GM12878 (cell line): ENCODE results near the gene NISCH. TPM values are rescaled to one million over a fixed set of nuclear protein-coding genes. Genes with fewer than 3 reads are reported as not detected.

Experiments used
- ATAC-seq: fragments of 200-7000 bp; cut with Tn5 transposase; 3 replicates; pipeline ENCODE4 v1.9.1; 2020; ENCODE audit warnings: mild to moderate bottlenecking, moderate library complexity
- BruUV-seq: library from RNA; stranded (reverse); fragments of 400-500 nt; replicated peaks from 2 replicates; lab custom pipeline; 2021; lab: Mats Ljungman, UMichigan
- CTCF ChIA-PET: fragments of 300-600 bp; sonication (Branson Sonifier 250); formaldehyde crosslinking; extraction: SDS; loops from one replicate; lab custom pipeline; 2021; ENCODE audit warnings: inconsistent platforms; lab: Yijun Ruan, JAX
- POLR2A ChIA-PET: fragments of 350-600 bp; formaldehyde crosslinking; extraction: SDS; loops from one replicate; lab custom pipeline; 2021; ENCODE audit warnings: inconsistent platforms; lab: Charles Lee
- RAD21 ChIA-PET: fragments of 300-600 bp; sonication (Branson Sonifier 250); formaldehyde crosslinking; loops from one replicate; lab custom pipeline; 2023; ENCODE audit warnings: antibody characterized with exemption; ENCODE audit not compliant: unreplicated experiment; lab: Charles Lee
- SMC1A ChIA-PET: fragments of 300-600 bp; sonication (Branson Sonifier 250); formaldehyde crosslinking; loops from one replicate; lab custom pipeline; 2023; ENCODE audit not compliant: unreplicated experiment, uncharacterized antibody; lab: Charles Lee
- DNase-seq: peaks from one replicate; pipeline ENCODE4 v3.0.0-alpha.2; 2011; ENCODE audit warnings: low read depth, low spot score
- FAIRE-seq: peaks from 3 replicates; lab custom pipeline; 2011; peaks lifted over from hg19 to GRCh38; lab: Jason Lieb, UNC
- H2AFZ ChIP-seq: 2 replicates; pipeline ENCODE4 v1.6.0; 2011; ENCODE audit warnings: low read depth, low read length, control low read depth; ENCODE audit not compliant: control insufficient read depth
- H3K27ac ChIP-seq: 2 replicates; pipeline ENCODE4 v1.5.1; 2011; ENCODE audit warnings: control low read depth; ENCODE audit not compliant: control insufficient read depth, insufficient read depth
- H3K27me3 ChIP-seq, 2 experiments: replicated peaks in 1 of 2; 2 replicates each; pipeline versions ENCODE4 v1.6.0 to v1.6.1; 2011; ENCODE audit warnings: low read length in 1 of 2; ENCODE audit not compliant: control insufficient read depth in 2 of 2, insufficient read depth in 2 of 2
- H3K36me3 ChIP-seq, 2 experiments: 2 replicates each; pipeline ENCODE4 v1.5.1; 2011; ENCODE audit warnings: low read length in 1 of 2; ENCODE audit not compliant: control insufficient read depth in 2 of 2, insufficient read depth in 2 of 2
- H3K4me1 ChIP-seq: 2 replicates; pipeline ENCODE4 v1.6.1; 2011; ENCODE audit warnings: mild to moderate bottlenecking, low read length, moderate library complexity, mixed read lengths; ENCODE audit not compliant: control insufficient read depth, insufficient read depth
- H3K4me2 ChIP-seq: 2 replicates; pipeline ENCODE4 v1.6.0; 2011; ENCODE audit warnings: control low read depth; ENCODE audit not compliant: control insufficient read depth, insufficient read depth
- H3K4me3 ChIP-seq: fragments of 200-600 bp; sonication (generic); 2 replicates; pipeline ENCODE4 v1.5.1; 2016
- H3K79me2 ChIP-seq: 2 replicates; pipeline ENCODE4 v1.6.0; 2011; ENCODE audit warnings: low read length; ENCODE audit not compliant: control insufficient read depth, insufficient read depth
- H3K9ac ChIP-seq: 2 replicates; pipeline ENCODE4 v1.8.0; 2011; ENCODE audit warnings: low read length, control low read depth, mixed read lengths; ENCODE audit not compliant: control insufficient read depth, insufficient read depth
- H3K9me3 ChIP-seq: replicated peaks from 3 replicates; pipeline ENCODE4 v1.5.1; 2011; ENCODE audit warnings: mild to moderate bottlenecking, low read length; ENCODE audit not compliant: control insufficient read depth, insufficient read depth
- H4K20me1 ChIP-seq: 2 replicates; pipeline ENCODE4 v1.6.0; 2011; ENCODE audit not compliant: control insufficient read depth, insufficient read depth
- WGBS: methylation state at CpG from one replicate; pipeline ENCODE4 v1.1.6; 2016; ENCODE audit warnings: low lambda C conversion rate; ENCODE audit not compliant: insufficient replicate concordance, insufficient coverage; ENCODE audit errors: missing lambda C conversion rate; 5-methylcytosine and 5-hydroxymethylcytosine counted together
- in situ Hi-C: fragments of 300-500 bp; cut with MboI; formaldehyde crosslinking; loops from 9 replicates; pipeline ENCODE4 v1.14.3; 2018; ENCODE audit warnings: mixed read lengths
- intact Hi-C: fragments of 100-400 bp; cut with micrococcal nuclease; formaldehyde crosslinking; loops from one replicate; pipeline ENCODE4 v1.14.2; 2022; ENCODE audit not compliant: unreplicated experiment
- polyA plus RNA-seq, 11 experiments: library from polyadenylated mRNA; depleted of rRNA in 4 of 11; unstranded in 6 of 11; stranded (reverse) in 5 of 11; fragments of >200 nt; fragmentation: Nextera tagmentation in 4 of 11; fragmentation: Illumina TruSeq in 1 of 11; extraction: Ambion mirVana in 4 of 11; extraction: Trizol in 1 of 11; gene quantifications; 1 replicate in 1 of 11; 2 replicates in 10 of 11; pipeline versions ENCODE4 v1.2.1 to v1.2.3, GENCODE V29; 2011 to 2016; ENCODE audit warnings: inconsistent platforms in 2 of 11, missing spikeins in 2 of 11, low read depth in 1 of 11
- total RNA-seq, 4 experiments: library from RNA; depleted of rRNA in 3 of 4; stranded (reverse); fragments of >200 nt in 3 of 4; fragmentation: Illumina TruSeq in 1 of 4; extraction: Trizol in 1 of 4; gene quantifications; 2 replicates each; pipeline versions ENCODE4 v1.2.1 to v1.2.3, GENCODE V29; 2013 to 2021
- TF ChIP-seq, protein P1 (sequence below): fragments of 450-650 bp; IDR thresholded peaks from 2 replicates; pipeline ENCODE4 v1.6.1; 2016; ENCODE audit warnings: mild to moderate bottlenecking
- TF ChIP-seq, protein P2 (sequence below): IDR thresholded peaks from 2 replicates; pipeline ENCODE4 v1.6.1; 2011; ENCODE audit warnings: low read depth, mild to moderate bottlenecking, low read length, moderate library complexity, borderline replicate concordance; ENCODE audit errors: extremely low read depth

The NISCH gene
- total and polyA plus RNA-seq, 10 of the 15 experiments (the other 5 are each of a cell fraction or from before 2014, with no cell fraction given), result 0.76 to 52.5 (median 24.6) TPM

DNA sequence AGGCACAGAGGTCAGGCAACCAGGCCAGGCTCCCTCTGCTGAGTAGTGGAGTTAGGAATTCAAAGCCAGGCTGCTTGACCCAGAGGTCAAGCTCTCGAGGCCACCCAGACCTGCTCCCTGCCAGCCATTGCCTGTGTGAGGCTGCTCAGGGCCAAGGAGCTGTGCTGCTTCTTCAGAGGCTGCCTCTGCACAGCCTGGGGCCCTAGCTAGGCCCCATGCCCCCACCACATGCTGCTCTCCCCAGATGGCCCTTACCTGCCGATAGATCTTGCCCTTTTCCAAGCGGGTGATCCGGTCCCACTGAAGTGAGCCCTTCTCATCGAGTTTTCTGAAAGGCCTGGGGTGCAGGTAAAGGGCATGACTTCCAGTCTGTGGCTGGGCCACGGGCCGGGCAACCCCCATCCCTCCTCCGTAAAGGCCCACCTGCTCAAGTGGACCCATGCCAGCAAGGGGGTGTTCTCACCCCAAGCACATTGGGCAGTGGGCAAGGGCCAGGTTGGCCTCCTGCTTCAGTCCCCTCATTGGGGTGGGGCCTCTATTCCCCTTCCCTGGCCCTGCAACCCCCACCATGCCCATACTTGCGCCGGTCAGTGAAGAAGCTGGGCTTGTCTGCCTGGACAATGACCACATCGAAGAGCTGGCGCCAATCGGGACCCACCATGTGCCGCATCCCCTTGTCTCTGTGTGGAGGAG, 71.8 kb downstream of the NISCH start:
- 97% methylated on average over 14 of the region's 14 CpGs for WGBS
- ATAC-seq, result no peak
- no peaks in the 10 kb centered on the region for H3K9me3 ChIP-seq
- no peak for FAIRE-seq
- ChIA-PET RAD21 (no interaction called here), SMC1A (no interaction called here), POLR2A (interaction anchor here (0.6 to 1.3 kb wide), 2 partner anchors 9 to 40 kb away, joined by 3 to 5 read pairs; partner anchors contain the start of gene UQCC5), CTCF (no interaction called here)
- no peak overlapping the region for H2AFZ ChIP-seq
- H3K27me3 ChIP-seq, result no peaks in the 10 kb centered on the region
- in situ Hi-C loops, result no loop called here
- no peak overlapping the region for H3K9ac ChIP-seq
- TF ChIP-seq, protein P1, sequence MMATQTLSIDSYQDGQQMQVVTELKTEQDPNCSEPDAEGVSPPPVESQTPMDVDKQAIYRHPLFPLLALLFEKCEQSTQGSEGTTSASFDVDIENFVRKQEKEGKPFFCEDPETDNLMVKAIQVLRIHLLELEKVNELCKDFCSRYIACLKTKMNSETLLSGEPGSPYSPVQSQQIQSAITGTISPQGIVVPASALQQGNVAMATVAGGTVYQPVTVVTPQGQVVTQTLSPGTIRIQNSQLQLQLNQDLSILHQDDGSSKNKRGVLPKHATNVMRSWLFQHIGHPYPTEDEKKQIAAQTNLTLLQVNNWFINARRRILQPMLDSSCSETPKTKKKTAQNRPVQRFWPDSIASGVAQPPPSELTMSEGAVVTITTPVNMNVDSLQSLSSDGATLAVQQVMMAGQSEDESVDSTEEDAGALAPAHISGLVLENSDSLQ, result no peak
- TF ChIP-seq, protein P2, sequence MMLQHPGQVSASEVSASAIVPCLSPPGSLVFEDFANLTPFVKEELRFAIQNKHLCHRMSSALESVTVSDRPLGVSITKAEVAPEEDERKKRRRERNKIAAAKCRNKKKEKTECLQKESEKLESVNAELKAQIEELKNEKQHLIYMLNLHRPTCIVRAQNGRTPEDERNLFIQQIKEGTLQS, result no peak
- no peak overlapping the region for H3K4me3 ChIP-seq
- no peak overlapping the region for H3K27ac ChIP-seq
- intact Hi-C loops, result no loop called here
- peaks cover 6% of the 10 kb centered on the region for H3K4me1 ChIP-seq
- BruUV-seq, result no TSS peak
- H3K4me2 ChIP-seq, result no peak overlapping the region
- no peak for DNase-seq
- peaks cover 15% of the 10 kb centered on the region for H3K79me2 ChIP-seq
- H3K36me3 ChIP-seq, result peaks cover 0 to 15% of the 10 kb centered on the region in 2 experiments; a peak in 2 of 4 replicates
- no peaks in the 10 kb centered on the region for H4K20me1 ChIP-seq
